HepG2 (cell line): ENCODE measurements around the gene ZFP36. TPM values are rescaled to one million over a fixed set of nuclear protein-coding genes. Genes with fewer than 3 reads are reported as not detected.

Experiments used
- HNF1A ChIP-seq, 2 experiments: sonication (generic) in 1 of 2; formaldehyde crosslinking in 1 of 2; IDR thresholded peaks; 2 replicates each; pipeline versions ENCODE4 v1.4.0 to v1.6.1; 2016 to 2020; ENCODE audit warnings: borderline replicate concordance in 1 of 2, low read depth in 1 of 2, mild to moderate bottlenecking in 1 of 2, missing genetic modification reagents in 1 of 2
- RNF2 ChIP-seq: fragments of 450-650 bp; conservative IDR thresholded peaks from 2 replicates; pipeline ENCODE4 v1.6.1; 2016; ENCODE audit warnings: low read depth
- SKIL ChIP-seq: sonication (generic); formaldehyde crosslinking; IDR thresholded peaks from 2 replicates; pipeline ENCODE4 v1.8.0; 2022; ENCODE audit warnings: missing genetic modification reagents, mild to moderate bottlenecking, moderate library complexity, borderline replicate concordance
- SMYD3 ChIP-seq: sonication (generic); formaldehyde crosslinking; IDR thresholded peaks from 2 replicates; pipeline ENCODE4 v1.8.1; 2023; ENCODE audit warnings: mild to moderate bottlenecking, missing genetic modification reagents
- TBX2 ChIP-seq: sonication (generic); formaldehyde crosslinking; IDR thresholded peaks from 2 replicates; pipeline ENCODE4 v1.5.0; 2020; ENCODE audit warnings: missing genetic modification reagents, mild to moderate bottlenecking, borderline replicate concordance
- ZNF10 ChIP-seq: sonication (generic); formaldehyde crosslinking; IDR thresholded peaks from 2 replicates; pipeline ENCODE4 v1.4.0; 2020; ENCODE audit warnings: mild to moderate bottlenecking, low read depth, missing genetic modification reagents, borderline replicate concordance
- ZNF546 ChIP-seq: sonication (generic); formaldehyde crosslinking; conservative IDR thresholded peaks from 2 replicates; pipeline ENCODE4 v1.8.1; 2023; ENCODE audit warnings: mild to moderate bottlenecking, missing genetic modification reagents
- ZNF703 ChIP-seq: sonication (generic); formaldehyde crosslinking; IDR thresholded peaks from 2 replicates; pipeline ENCODE4 v1.5.1; 2020; ENCODE audit warnings: missing genetic modification reagents, mild to moderate bottlenecking, moderate library complexity, borderline replicate concordance
- ZNF746 ChIP-seq: sonication (generic); formaldehyde crosslinking; IDR thresholded peaks from 2 replicates; pipeline ENCODE4 v1.8.0; 2022; ENCODE audit warnings: mild to moderate bottlenecking, missing genetic modification reagents
- polyA plus RNA-seq, 8 experiments: library from polyadenylated mRNA; depleted of rRNA in 3 of 8; stranded (reverse) in 7 of 8; unstranded in 1 of 8; fragments of >200 nt; fragmentation: Illumina TruSeq in 4 of 8; extraction: Trizol in 4 of 8; gene quantifications; 2 replicates each; pipeline versions ENCODE4 v1.2.1 to v1.2.3, GENCODE V29; 2011 to 2016; ENCODE audit warnings: low read depth in 4 of 8, missing spikeins in 1 of 8, mixed read lengths in 1 of 8; ENCODE audit not compliant: insufficient read depth in 1 of 8
- total RNA-seq, 5 experiments: library from RNA; depleted of rRNA; stranded (reverse); fragments of >200 nt; fragmentation: Illumina TruSeq; extraction: Trizol; gene quantifications; 2 replicates each; pipeline ENCODE4 v1.2.3, GENCODE V29; 2016; ENCODE audit warnings: low read depth in 1 of 5
- TF ChIP-seq, protein P1 (sequence below): sonication (generic); formaldehyde crosslinking; IDR thresholded peaks from one replicate; pipeline ENCODE4 v1.5.1; 2020; ENCODE audit warnings: mild to moderate bottlenecking, missing genetic modification reagents; ENCODE audit errors: not compliant biosample characterization
- TF ChIP-seq, protein P2 (sequence below): sonication (generic); formaldehyde crosslinking; IDR thresholded peaks from 2 replicates; pipeline ENCODE4 v1.4.0; 2020; ENCODE audit warnings: mild to moderate bottlenecking, missing genetic modification reagents

The ZFP36 gene
- total and polyA plus RNA-seq, 2 of the 13 experiments (the other 11 are each of a cell fraction or from before 2014, with no cell fraction given): 1.4 to 1.7 TPM

GRCh38 chr19:39390751-39391437 lies 15.8 kb upstream of the ZFP36 start, which contains the start of the genes MED29 and PAF1 (continued):
- TF ChIP-seq, protein P1, sequence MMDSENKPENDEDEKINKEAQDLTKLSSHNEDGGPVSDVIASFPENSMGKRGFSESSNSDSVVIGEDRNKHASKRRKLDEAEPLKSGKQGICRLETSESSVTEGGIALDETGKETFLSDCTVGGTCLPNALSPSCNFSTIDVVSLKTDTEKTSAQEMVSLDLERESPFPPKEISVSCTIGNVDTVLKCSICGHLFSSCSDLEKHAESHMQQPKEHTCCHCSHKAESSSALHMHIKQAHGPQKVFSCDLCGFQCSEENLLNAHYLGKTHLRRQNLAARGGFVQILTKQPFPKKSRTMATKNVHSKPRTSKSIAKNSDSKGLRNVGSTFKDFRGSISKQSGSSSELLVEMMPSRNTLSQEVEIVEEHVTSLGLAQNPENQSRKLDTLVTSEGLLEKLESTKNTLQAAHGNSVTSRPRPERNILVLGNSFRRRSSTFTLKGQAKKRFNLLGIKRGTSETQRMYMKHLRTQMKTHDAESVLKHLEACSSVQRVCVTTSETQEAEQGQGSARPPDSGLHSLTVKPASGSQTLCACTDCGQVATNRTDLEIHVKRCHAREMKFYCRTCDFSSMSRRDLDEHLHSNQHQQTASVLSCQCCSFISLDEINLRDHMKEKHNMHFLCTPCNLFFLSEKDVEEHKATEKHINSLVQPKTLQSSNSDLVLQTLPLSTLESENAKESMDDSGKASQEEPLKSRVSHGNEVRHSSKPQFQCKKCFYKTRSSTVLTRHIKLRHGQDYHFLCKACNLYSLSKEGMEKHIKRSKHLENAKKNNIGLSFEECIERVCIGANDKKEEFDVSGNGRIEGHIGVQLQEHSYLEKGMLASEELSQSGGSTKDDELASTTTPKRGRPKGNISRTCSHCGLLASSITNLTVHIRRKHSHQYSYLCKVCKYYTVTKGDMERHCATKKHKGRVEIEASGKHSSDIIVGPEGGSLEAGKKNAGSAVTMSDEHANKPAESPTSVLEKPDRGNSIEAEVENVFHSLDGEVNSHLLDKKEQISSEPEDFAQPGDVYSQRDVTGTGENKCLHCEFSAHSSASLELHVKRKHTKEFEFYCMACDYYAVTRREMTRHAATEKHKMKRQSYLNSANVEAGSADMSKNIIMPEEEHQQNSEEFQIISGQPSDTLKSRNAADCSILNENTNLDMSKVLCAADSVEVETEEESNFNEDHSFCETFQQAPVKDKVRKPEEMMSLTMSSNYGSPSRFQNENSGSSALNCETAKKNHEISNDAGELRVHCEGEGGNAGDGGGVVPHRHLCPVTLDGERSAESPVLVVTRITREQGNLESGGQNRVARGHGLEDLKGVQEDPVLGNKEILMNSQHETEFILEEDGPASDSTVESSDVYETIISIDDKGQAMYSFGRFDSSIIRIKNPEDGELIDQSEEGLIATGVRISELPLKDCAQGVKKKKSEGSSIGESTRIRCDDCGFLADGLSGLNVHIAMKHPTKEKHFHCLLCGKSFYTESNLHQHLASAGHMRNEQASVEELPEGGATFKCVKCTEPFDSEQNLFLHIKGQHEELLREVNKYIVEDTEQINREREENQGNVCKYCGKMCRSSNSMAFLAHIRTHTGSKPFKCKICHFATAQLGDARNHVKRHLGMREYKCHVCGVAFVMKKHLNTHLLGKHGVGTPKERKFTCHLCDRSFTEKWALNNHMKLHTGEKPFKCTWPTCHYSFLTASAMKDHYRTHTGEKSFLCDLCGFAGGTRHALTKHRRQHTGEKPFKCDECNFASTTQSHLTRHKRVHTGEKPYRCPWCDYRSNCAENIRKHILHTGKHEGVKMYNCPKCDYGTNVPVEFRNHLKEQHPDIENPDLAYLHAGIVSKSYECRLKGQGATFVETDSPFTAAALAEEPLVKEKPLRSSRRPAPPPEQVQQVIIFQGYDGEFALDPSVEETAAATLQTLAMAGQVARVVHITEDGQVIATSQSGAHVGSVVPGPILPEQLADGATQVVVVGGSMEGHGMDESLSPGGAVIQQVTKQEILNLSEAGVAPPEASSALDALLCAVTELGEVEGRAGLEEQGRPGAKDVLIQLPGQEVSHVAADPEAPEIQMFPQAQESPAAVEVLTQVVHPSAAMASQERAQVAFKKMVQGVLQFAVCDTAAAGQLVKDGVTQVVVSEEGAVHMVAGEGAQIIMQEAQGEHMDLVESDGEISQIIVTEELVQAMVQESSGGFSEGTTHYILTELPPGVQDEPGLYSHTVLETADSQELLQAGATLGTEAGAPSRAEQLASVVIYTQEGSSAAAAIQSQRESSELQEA (CRISPR knock-in tag): no peak
- no peak for TF ChIP-seq ZNF546 (CRISPR knock-in tag)
- no peak for TF ChIP-seq ZNF746 (CRISPR knock-in tag)
- no peak for TF ChIP-seq RNF2
- peak; percentile 63 for TF ChIP-seq TBX2
- TF ChIP-seq ZNF10 (CRISPR knock-in tag): no peak
- TF ChIP-seq ZNF703 (CRISPR knock-in tag): no peak
- no peak for TF ChIP-seq HNF1A (IDR thresholded peaks at IDR 0.05; ENCODE audit: low read depth)
- TF ChIP-seq HNF1A (CRISPR knock-in tag; IDR thresholded peaks at IDR 0.05; ENCODE audit: borderline replicate concordance): peak; percentile 79
- no peak for TF ChIP-seq SMYD3 (CRISPR knock-in tag)
- TF ChIP-seq SKIL: no peak
- TF ChIP-seq, protein P2, sequence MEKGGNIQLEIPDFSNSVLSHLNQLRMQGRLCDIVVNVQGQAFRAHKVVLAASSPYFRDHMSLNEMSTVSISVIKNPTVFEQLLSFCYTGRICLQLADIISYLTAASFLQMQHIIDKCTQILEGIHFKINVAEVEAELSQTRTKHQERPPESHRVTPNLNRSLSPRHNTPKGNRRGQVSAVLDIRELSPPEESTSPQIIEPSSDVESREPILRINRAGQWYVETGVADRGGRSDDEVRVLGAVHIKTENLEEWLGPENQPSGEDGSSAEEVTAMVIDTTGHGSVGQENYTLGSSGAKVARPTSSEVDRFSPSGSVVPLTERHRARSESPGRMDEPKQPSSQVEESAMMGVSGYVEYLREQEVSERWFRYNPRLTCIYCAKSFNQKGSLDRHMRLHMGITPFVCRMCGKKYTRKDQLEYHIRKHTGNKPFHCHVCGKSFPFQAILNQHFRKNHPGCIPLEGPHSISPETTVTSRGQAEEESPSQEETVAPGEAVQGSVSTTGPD (CRISPR knock-in tag): no peak
